Measurements from ENCODE around the gene GCNT4.

GRCh38 chr5:75071100-75071499, 18.7 kb upstream of the GCNT4 start:
- TF ChIP-seq ATF2 (IDR thresholded peaks at IDR 0.05; ENCODE audit: low read length) (no peak), POLR2A (IDR thresholded peaks at IDR 0.05; ENCODE audit: control extremely low read depth in 1 of 2, low read depth in 2 of 2, low read length in 2 of 2) (no peak), JUN (IDR thresholded peaks at IDR 0.05; ENCODE audit: low read depth, low read length) (no peak), CTCF (IDR thresholded peaks at IDR 0.05; ENCODE audit: control extremely low read depth in 1 of 3, insufficient read depth in 1 of 3, low read depth in 1 of 3, low read length in 3 of 3) (no peak), HDAC6 (IDR thresholded peaks at IDR 0.05; ENCODE audit: low read depth, low read length) (no peak), RNF2 (IDR thresholded peaks at IDR 0.05; ENCODE audit: borderline replicate concordance, low read depth, low read length, missing control alignments, poor library complexity, severe bottlenecking) (no peak)
